Astrocyte of the cerebellum (primary cell): Measurements from ENCODE around the gene CGB7.

Source experiments
- DNase-seq: peaks from one replicate; pipeline ENCODE4 v3.0.0-alpha.2; 2011; ENCODE audit warnings: low read depth
- H3K4me3 ChIP-seq: 2 replicates; pipeline ENCODE4 v1.5.1; 2011; ENCODE audit warnings: mild to moderate bottlenecking, low read depth, low read length, moderate library complexity
- CTCF ChIP-seq: IDR thresholded peaks from 2 replicates; pipeline ENCODE4 v1.5.1; 2012; ENCODE audit warnings: low read length, low read depth, moderate library complexity, mild to moderate bottlenecking; ENCODE audit errors: missing control alignments
- in situ Hi-C: cut with HindIII; loops from 2 replicates; pipeline ENCODE4 v1.10.0; 2017; ENCODE audit warnings: low sequenced_read_pairs

CGB7 gene

GRCh38 chr19:49016067-49016839 is 41.3 kb downstream of the CGB7 start:
- no peak for DNase-seq
- no peak for TF ChIP-seq CTCF
- in situ Hi-C loops = no loop called here
- no peak overlapping the region for H3K4me3 ChIP-seq

GRCh38 chr19:49014870-49015255 is 42.7 kb downstream of the CGB7 start:
- in situ Hi-C loops = no loop called here
- TF ChIP-seq CTCF = no peak

GRCh38 chr19:49014123-49014869 is 43.3 kb downstream of the CGB7 start:
- TF ChIP-seq CTCF = no peak
- DNase-seq = no peak
- in situ Hi-C loops = no loop called here
- no peak overlapping the region for H3K4me3 ChIP-seq

More at GRCh38 chr19:49014870-49015255, 42.7 kb downstream of the CGB7 start:
- H3K4me3 ChIP-seq = no peak overlapping the region
- no peak for DNase-seq

GRCh38 chr19:49011194-49011593 is 46.4 kb downstream of the CGB7 start:
- TF ChIP-seq CTCF = no peak
- in situ Hi-C loops = no loop called here
- DNase-seq = no peak
- no peak overlapping the region for H3K4me3 ChIP-seq

- no peak overlapping the region for H3K4me3 ChIP-seq
- TF ChIP-seq CTCF = no peak
- in situ Hi-C loops = no loop called here
- DNase-seq = no peak
These were observed 47.1 kb downstream of the CGB7 start for GRCh38 chr19:49010453-49010852.

- DNase-seq = no peak
- in situ Hi-C loops = no loop called here
- TF ChIP-seq CTCF = no peak
- no peak overlapping the region for H3K4me3 ChIP-seq
These were observed 47.7 kb downstream of the CGB7 start for GRCh38 chr19:49009828-49010227.
